Measurements from ENCODE around the gene NPTX2.

GRCh38 chr7:98655611-98656010, 38.5 kb downstream of the NPTX2 start:
- TF ChIP-seq EZH2 (IDR thresholded peaks at IDR 0.05; ENCODE audit: low read depth, unreplicated experiment) (no peak), CTCF (conservative IDR thresholded peaks at IDR 0.05; ENCODE audit: low read depth in 2 of 2) (no peak), POLR2AphosphoS5 (IDR thresholded peaks at IDR 0.05; ENCODE audit: low read depth) (no peak), EZH2phosphoT487 (IDR thresholded peaks at IDR 0.05; ENCODE audit: unreplicated experiment) (no peak), JUNB (IDR thresholded peaks at IDR 0.05; ENCODE audit: unreplicated experiment) (no peak), CREB1 (CRISPR knock-in tag; IDR thresholded peaks at IDR 0.05; ENCODE audit: low read depth) (no peak)

Measured in GM23338 (cell line).